Fibroblast of pulmonary artery (primary cell): Measurements from ENCODE around the gene AQP5.
A peak's percentile ranks its signal among the peaks of the same experiment; 100 is the strongest.

Source experiments
- DNase-seq: peaks from one replicate; pipeline ENCODE4 v3.0.0-alpha.2; 2010; ENCODE audit warnings: low read depth
- H3K4me3 ChIP-seq: replicated peaks from 2 replicates; pipeline ENCODE4 v1.5.1; 2011; ENCODE audit warnings: low read depth, mild to moderate bottlenecking, control low read depth, low read length, moderate library complexity
- TF ChIP-seq, protein P1 (sequence below): IDR thresholded peaks from 2 replicates; pipeline ENCODE4 v1.5.1; 2011; ENCODE audit warnings: mild to moderate bottlenecking, control low read depth, low read length, inconsistent platforms; ENCODE audit errors: missing control alignments

The AQP5 gene

DNA sequence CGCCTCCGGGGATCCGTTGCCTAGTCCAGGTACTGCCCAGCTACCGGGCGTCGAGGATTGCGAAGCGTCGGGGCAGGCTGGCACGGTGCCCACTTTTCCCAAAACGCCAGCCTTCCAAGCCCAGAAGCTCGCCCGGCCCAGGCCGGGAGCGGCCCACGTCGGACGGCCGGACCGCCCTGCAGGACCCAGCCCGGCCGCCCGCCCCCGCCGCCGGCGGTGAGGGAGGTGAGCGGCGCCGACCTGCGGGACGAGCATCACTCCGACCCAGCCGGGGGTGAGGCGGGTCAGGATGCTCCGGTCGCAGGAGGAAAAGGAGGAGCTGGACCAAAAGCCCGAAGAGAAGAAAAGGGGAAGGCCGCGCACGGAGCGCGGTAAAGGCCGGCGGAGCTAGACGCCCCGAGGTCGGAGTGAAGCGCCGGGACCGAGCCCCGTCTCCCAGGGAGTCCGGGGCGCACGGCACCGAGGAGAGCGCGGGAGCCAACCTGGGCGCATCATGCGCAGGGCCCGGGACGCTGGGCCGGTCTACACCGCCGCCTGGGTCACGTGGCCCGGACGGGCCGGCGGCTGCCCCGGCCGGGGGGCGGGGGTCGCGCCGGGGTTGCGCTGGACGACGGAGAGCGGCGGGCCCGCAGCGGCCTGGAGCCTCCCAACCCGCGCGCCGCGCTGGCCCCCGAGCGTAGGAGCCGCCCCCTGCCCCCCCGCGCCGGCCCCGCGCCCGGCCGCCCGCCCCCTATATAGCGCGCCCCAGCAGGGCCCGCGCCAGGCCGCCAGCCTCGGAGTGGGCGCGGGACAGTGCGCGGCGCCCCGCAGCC, at the start of gene AQP5:
Gene AQP5 (plus strand): TSS at position 762 of the 812 bp plus-strand sequence. CDS start 146 bp downstream, outside the sequence.
- peak within 1 kb of the TSS; percentile 19 for H3K4me3 ChIP-seq
- DNase-seq: no peak
- TF ChIP-seq, protein P1, sequence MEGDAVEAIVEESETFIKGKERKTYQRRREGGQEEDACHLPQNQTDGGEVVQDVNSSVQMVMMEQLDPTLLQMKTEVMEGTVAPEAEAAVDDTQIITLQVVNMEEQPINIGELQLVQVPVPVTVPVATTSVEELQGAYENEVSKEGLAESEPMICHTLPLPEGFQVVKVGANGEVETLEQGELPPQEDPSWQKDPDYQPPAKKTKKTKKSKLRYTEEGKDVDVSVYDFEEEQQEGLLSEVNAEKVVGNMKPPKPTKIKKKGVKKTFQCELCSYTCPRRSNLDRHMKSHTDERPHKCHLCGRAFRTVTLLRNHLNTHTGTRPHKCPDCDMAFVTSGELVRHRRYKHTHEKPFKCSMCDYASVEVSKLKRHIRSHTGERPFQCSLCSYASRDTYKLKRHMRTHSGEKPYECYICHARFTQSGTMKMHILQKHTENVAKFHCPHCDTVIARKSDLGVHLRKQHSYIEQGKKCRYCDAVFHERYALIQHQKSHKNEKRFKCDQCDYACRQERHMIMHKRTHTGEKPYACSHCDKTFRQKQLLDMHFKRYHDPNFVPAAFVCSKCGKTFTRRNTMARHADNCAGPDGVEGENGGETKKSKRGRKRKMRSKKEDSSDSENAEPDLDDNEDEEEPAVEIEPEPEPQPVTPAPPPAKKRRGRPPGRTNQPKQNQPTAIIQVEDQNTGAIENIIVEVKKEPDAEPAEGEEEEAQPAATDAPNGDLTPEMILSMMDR: no peak

DNA sequence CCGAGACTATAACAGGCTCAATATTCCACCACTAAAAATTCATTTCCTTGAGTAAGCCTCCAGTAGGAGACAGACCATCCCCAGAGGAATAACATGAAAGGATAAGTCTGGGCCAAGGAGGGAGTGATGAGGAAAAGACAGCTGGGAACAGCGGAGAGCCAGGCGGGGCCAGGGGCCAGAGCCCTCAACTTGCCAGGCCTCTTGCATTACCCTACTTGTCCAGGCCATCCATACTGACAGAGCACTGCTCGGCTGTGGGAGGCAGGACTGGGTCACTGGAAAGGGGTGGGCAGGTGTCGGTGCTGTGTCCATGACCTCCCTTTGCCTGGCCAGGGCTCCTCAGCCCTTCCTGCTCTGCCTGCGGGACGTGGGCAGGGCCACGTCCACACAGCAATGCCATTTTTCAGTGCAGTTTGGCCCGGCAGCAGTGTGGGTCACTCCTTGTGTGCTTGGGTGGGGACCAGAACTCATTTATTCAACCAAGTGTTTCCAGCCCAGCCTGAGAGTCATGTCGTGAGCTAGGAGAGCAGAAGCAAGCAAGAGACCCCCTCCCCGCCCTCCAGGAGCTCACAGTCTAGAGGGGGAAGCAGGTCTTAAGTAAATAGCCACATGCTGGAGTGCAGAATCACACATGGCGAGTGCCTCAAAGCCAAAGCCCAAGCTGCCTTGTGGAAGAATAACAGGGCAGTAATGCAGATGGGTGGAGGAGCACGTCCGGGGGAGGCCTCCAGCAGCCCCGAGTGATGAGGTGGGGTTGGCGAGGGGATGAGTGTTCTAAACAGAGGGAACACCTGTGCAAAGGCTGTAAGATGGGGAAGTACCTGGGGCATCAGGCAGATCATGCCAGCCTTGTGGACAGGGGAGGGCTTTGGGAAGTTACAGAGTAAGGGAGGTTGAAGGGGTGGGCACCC, 49.1 kb upstream of the AQP5 start:
- TF ChIP-seq, protein P1: no peak
- no peak for DNase-seq

DNA sequence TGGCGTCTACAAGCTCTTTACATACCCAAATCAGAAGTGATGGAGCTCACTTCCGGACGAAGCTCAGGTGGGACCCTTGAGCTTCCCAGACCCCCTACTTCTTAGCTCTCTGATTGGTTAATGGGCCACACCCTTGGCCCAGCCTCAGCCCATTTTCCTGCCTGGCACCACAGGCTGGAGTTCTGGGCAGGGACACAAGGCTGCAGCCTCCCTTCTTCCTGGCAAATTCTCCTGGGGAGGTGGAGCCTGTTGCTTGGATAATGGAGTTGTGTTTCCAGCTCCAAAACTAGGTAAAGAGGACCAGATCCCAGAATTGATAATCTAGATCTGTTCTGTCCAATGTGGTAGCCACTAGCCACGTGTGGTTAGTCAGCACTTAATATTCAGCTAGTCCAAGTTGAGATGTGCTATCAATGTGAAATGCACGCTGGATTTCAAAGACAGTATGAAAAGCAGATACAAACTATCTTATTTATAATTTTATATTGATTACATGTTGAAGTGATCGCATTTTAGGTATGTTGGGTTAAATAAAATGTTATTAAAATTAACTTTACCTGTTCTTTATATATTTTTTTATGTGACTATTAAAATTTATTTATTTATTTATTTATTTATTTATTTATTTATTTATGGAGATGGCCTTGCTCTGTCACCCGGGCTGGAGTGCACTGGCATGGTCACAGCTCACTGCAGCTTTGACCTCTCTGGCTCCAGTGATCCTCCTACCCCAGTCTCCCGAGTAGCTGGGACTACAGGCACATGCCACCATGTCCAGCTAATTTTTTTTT, 45.3 kb upstream of the AQP5 start:
- no peak overlapping the region for H3K4me3 ChIP-seq
- no peak for DNase-seq
- TF ChIP-seq, protein P1: no peak

More for the DNA sequence above, 49.1 kb upstream of the AQP5 start:
- H3K4me3 ChIP-seq: no peak overlapping the region

DNA sequence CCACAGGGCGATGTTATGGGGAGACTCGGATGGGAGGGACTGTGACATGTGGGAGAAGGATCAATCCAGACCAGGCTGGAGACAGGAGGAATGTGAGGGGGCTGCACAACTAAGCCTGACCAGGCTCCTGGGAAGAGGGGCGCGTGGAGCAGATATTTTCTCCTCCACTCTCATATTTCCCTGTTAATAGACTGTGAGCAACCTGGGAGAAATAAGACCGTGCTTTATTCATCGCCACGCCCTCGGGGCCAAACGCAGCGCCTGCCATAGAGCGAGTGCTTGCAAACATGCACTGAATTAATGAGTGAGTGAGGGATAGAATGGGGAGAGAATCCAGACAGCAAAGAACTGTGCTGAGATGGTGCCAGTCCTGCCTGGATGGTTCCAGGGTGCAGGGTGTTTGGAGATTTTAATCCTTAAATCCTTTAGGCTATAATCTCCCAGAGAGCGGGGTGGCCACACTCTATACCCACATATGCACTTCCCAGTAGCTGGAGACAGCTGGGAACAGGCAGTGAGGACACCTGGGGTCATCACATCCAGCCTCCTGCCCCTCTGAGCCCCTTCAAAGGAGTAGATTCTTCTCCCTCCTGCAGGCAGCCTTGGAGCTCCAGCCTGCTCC, 44.4 kb upstream of the AQP5 start:
- TF ChIP-seq, protein P1: no peak
- H3K4me3 ChIP-seq: no peak overlapping the region
- no peak for DNase-seq

DNA sequence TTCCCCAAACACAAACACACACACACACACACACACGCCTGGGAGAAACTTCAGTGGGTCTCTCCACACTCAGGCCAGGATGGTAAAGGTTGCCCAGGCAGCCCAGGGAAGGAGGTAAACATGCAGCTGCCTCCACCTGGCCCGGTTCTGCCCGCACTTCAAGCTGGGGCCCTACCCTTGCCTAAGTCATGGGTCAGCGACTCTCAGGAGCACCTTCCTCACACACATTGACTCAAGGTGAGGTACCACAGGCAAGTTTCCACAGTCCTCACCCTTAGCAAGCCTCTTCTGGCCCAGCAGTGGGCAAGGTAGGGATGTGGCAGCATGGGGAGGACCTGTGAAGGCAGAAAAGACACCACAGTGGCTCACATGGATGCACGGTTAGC, 43.9 kb upstream of the AQP5 start:
- TF ChIP-seq, protein P1: no peak
- H3K4me3 ChIP-seq: no peak overlapping the region
- no peak for DNase-seq
